Ramos (cell line): ENCODE measurements around the gene USP22.
"Not testable (repeated sequence)": the region's sequence is repeated elsewhere in the genome, so short reads cannot be mapped to it uniquely, and the experiment has no call there.

Experiments used
- in situ Hi-C: fragments of 300-500 bp; cut with MboI; formaldehyde crosslinking; loops from one replicate; pipeline ENCODE4 v1.14.3; 2022; ENCODE audit warnings: low sequenced_read_pairs; ENCODE audit not compliant: unreplicated experiment

Gene USP22

DNA sequence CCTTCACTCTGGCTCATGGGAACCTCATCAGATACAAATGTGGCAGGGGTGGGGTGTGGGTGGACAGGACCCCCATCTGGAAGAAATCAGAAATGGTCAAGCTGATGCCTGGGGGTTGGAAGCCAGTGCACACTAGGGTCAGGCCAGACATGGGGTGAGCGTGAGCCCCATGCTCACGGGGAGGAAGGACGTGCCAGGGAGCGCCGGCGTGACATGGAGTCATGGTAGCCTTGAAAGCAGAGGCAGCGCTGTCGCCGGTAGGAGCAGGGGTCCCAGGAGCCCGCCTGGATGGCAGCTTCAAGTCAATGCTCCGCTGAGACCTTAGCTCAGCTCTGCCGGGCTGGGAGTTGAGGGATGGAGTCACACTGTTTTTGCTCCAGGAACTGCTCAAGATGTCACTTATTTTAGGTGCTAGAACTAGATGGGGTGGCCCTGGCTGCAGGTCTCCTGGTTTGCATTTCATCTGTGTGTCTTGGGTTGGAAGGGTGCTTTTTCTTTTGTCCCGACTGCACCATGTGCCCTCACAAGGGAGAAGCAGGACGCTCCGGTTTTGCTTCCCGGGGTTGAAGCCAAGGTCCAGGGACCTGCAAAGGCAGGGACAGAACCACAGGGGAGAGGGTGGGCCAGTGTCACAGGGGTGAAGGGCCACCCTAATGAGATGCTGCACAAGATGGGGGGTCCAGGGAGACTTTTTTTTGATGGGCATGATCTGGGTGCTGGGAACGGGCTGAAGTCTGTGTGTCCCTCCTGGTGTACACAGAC is 51.4 kb downstream of the USP22 start:
- in situ Hi-C loops: no loop called here

DNA sequence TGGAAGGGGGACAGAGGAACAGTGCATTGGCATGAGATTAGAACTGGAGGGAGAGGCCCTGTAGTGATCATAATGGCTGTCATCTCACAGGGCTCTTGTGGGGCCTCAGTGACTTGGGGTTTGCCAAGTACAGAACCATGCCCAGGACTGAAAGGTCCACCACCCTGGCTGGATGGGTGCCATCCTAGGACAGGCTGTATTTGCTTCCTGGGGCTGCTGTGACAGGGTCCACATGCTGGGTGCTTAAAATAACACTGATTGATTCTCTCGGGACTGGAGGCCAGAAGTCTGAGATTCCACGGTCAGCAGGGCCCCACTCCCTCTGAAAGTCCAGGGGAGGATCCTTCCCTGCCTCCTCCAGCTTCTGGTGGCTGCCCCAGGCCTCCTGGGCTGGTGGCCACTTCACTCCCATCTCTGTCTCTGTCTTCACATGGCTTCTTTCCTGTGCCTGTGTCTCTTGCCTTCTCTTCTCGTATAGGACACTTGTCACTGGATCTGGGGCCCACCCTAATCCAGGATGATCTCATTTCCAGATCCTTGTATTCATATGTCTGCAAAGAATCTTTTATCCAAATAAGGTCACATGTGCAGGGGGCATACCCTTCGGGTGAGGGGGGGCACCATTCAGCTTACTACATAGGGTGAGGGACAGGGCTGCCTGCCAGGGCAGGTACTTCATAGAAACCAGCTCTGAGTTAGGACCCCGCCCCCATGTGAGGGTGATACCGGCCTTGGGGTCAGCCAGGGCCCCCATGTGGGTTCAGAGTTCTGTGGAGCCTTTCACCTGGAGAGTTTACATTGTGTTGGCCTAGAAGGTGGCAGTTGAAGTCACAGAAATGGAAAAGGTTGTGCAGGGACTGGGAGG is 52.6 kb downstream of the USP22 start:
- in situ Hi-C loops: no loop called here

DNA sequence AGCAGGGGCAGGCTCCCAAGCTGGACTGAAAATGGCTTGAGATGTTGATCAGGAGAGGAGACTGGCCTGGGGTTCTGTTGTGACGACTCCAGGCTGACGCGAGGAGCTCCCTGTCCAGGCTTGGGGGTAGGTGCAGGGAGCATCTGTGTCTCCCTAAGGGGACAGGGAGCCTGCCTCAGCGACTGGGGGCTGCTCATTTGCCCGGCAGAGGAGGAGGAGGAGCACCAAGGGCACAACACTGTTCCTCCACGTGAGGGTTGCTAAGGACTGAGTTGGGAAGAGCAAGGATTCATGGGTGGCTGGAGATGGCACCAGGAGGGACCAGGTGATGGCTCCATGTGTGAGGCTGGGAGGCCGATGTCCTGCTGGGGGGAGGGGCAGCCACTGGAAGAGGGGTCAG is 53.3 kb downstream of the USP22 start:
- in situ Hi-C loops: no loop called here

DNA sequence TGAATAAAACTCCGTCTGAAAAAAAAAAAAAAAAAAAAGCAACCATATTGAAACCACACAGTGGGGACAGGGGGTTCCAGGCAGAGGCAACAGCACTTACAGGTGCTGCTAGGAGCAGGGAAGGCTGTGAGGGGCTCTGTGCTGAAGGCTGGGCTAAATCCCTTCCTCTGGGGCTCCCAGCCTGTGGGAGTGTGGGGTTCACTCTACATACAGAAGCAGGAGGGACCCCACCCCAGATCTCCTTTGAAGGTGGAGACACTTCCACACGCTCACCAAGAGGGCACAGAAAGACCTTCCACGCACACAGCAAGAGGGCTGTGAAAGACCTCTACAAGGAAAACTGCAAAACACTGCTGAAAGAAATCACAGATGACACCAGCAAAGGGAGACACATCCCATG is 53.9 kb downstream of the USP22 start:
- in situ Hi-C loops: no loop called here

DNA sequence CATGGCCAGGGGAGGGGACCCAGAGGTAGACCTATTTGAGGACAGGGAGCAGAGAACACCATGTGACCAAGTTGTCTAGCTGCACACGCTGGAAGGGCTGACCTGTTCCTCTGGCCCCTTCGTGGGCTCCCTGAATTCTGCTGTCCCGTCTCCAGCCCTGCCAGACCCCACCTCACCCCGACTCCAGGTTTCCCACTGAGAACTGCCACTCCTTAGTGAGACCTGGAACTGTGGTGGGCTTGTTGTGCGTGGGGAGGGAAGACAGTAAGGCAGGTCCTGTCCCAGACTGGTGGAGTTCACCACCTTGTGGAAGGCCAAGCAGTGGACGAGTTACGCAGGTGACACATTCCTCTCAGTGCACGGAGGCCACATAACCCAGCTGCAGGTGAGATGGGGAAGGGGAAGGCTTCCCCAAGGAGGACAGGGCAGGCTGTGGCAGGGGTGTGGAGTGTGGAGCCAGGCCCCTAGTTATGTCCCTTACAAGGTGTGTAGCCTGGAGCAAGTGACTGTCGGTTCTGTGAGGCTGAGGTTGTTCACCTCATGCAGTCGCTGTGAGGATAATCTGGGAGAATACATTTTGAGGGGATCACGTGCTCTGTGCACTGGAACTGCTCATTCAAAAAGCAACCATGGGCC is 54.7 kb downstream of the USP22 start:
- in situ Hi-C loops: no loop called here

DNA sequence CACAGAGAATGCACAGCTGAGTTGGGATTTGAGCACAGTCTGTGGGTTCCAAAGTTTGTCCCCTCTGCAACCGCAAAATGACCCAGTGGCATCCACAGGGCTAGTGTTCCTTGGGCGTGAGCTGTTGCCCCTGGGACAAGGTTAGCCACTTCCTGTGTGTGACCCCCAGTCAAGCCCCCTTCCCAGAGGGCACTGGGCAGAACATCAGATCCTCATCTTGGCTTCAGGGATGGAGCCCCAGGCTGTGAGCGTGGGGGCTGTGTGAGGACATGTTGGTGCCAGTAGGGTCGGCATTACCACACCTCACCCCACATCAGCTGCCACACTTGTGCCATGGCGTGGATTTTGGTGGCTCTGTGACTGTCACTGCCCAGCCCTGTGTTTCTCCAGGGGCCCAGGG is 55.3 kb downstream of the USP22 start:
- in situ Hi-C loops: no loop called here

DNA sequence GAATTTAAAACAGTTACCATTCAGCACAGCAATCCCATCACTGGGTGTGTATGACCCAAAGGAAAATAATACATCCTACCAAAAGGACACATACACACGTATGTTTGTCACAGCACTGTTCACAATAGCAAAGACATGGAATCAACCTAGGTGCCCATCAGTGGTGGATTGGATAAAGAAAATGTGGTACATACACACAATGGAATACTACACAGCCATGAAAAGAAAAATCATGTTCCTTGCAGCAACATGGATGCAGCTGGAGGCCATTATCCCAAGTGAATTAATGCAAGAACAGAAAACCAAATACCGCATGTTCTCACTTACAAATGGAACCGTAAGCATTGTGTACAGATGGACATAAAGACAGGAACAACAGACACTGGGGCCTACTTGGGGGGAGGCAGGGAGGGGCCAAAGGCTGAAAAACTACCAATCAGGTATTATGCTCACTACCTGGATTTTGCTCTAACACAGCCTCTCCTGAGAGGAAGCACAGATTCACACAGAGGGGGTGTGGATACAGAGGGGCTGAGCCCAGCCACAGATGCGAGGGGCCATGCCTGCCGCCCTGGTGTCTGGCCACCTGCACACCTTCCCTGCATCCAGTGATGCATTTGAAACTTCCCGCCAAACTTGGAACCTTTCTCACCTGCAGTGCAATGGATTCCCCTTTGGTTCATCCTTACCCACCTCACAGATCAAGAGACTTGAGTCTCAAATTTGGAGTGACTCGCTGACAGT is 55.9 kb downstream of the USP22 start:
- in situ Hi-C loops: no loop called here

DNA sequence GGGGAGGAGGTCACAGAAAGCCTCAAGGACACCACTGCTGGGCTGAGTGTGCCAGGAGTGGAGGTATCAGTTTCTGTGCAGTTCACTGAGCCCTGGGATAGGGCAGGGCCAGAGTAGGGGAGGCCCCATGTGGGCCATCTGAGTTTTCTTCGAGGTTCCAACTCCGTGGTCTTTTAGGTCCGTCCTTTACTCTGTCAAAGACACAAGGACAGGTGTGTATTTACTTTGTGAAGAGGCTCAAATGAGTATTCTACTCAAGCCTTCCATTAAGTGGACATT is 59.5 kb downstream of the USP22 start:
- in situ Hi-C loops: no loop called here

DNA sequence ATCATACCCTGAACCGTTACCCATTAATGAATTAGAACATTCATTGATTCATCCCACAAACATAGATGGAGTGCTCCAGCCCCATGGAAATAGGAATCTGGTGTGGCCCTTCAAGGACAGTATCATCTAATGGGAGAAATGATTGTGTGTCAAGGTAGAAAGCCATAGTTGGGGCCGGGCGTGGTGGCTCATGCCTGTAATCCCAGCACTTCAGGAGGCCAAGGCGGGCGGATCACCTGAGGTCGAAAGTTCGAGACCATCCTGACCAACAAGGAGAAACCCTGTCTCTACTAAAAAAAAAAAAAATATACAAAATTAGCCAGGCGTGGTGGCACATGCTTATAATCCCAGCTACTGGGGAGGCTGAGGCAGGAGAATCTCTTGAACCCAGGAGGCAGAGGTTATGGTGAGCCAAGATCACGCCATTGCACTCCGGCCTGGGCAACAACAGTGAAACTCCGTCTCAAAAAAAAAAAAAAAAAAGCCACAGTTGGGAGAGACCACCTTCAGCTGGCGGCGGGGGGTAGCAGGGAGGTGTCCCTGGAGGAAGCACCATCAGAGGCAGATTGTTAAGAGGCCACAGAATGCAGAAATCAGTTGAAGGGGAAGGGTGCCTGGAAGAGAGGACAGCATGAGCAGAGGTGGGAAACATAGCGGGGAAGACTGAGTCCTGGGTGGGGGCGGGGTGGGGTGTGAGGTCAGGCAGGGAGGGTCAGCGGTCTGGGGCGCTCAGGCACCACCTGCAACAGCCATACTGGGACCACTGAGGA is 60.0 kb downstream of the USP22 start:
- in situ Hi-C loops: no loop called here

DNA sequence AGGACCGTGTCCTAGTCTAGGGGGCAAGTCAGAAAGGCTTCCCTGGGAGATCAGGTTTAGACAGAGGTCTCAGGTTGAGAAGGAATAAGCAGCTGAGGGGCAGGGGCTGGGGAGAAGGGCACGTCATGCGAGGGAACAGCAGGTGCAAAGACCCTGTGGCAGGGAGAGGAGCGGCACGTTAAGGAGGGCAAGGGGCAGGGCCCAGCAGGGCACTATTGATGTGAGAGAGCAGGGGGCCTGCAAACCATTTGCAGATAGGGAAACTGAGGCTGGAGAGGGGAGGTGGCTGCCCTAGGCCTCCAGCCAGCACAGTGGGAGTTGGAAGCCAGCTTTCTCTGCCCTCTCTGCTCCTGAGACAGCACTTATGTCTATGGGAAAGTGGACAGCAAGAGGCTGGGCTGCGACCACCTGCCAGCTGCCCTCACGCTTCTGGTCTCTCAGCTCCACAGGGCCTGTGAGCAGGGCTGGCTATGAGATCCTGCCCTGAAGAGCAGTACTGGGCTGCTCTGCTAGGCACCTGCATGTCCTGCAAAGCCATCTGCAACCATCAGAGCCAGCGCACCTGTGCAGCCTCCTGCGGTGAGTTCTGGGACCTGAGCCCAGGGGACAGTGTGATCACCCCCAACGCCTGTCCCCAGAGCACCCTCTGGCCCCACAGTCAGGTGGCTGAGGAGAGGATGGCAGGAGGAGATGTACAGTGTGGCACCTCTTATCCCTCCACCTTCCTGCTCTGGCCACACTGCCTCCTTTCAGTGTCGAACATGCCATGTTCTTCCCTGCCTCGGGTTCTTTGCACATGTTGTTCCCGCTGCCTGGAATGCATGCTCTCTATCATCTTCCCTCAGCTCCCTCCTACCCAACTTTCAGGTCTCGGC is 61.5 kb downstream of the USP22 start:
- in situ Hi-C loops: no loop called here

DNA sequence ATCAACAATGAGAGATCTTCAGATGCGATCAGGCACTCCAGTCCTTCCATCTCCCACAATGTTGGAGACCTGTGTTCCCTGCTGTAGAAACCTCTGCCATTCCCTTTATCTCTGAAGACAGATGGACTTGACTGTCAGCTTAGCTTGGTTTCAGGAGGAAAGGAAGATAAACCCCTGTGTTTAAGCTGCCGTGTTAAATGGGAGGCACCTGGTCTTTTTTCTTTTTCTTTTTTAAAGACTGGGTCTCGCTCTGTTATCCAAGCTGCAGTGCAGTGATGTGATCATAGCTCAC is 63.1 kb downstream of the USP22 start:
- in situ Hi-C loops: no loop called here

DNA sequence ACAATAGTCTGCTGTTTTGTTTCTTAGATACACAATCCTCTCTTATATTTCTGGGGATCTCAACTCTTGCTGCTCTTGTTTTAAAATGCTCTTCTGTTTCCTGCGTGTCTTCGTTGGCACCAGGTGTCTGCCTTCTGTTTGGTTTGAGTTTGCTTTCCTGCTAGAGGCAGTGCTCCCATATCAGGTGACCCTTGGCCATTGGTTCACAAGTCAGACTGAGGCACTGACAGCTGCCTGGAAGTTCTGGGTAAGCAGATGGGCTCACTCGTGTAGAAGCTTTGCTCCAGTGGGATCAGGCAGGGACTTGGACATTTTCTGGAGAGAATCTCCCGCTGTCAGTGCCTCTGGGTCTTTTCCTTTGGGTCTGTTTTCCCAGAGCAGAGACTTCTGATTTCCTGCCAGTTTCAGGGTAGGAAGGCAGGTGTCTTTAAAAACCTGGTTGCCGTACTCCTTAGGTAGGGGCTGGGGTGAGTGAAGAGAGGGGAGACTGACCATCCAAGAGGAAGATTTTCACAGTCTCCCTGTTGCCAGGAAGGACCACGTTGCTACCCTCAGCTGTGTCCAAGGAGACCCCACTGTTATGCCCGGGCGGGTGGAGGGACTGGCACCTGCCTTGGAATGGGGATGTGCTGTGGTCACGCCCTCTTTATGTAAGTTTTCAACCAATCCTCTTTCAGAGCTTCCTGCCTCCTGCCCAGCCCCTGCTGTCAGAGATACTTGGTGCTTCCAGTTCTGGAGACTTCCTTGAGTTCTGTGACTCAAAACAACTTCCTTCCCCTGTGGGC is 63.6 kb downstream of the USP22 start:
- in situ Hi-C loops: not testable (repeated sequence)

DNA sequence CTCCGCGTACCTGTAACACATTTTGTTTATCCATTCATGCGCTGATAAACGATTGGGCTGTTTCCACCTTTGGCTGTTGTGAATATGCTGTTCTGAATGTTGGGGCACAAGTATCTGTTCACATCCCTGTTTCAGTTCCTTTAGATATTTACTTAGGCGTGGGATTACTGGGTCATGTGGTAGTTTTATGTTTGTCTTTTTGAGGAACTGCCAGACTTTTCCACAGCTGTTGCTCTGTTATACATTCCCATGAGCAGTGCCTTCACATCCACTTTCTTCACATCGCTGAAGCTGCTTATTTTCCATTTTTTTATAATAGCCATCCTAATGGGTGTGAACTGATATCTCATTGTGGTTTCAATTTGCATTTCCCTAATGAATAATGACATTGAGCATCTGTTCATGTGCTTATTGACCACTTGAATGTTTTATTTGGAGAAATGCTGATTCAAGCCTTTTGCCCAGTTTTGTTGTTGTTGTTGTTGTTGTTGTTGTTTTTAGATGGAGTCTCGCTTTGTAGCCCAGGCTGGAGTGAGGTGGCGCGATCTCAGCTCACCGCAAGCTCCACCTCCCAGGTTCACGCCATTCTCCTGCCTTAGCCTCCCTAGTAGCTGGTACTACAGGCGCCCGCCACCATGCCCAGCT is 65.1 kb downstream of the USP22 start:
- in situ Hi-C loops: not testable (repeated sequence)

DNA sequence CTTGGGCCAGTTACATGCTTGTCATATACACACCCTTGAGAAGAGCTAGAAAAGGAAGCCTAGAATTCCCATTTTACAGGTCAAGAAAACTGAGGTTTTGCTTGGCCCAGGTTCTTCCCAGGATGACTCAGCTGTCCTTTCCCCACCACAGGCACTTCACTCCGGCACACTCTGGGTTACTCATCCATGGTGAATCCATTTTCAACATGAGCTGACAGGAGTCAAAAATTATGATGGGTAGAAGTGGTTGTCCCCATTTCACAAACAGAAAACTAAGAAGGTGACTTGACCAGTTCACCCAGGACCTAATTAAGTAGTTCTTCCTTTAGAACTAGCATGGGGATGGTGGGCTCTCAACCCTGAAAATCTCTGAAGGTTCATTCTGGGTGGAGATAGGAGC is 67.2 kb downstream of the USP22 start:
- in situ Hi-C loops: no loop called here

DNA sequence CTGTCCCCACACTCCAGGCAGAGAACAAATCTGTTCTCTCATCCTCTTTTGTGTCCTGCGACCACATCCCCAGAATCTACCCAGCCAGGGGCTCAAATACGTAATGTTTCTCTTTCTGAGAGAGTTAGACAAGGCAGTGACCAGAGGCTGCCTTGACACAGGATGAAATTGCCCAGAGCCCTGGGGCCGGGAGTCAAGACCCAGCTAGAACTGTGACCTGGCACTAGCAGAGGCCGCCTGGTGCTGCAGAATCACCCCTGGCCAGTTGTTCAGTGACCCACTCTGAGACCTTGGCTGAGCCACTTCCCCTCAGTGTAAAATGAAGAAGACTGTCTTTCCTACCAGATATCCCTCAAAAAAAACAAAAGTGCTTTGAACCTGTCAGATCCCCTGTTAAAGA is 72.5 kb downstream of the USP22 start:
- in situ Hi-C loops: no loop called here

DNA sequence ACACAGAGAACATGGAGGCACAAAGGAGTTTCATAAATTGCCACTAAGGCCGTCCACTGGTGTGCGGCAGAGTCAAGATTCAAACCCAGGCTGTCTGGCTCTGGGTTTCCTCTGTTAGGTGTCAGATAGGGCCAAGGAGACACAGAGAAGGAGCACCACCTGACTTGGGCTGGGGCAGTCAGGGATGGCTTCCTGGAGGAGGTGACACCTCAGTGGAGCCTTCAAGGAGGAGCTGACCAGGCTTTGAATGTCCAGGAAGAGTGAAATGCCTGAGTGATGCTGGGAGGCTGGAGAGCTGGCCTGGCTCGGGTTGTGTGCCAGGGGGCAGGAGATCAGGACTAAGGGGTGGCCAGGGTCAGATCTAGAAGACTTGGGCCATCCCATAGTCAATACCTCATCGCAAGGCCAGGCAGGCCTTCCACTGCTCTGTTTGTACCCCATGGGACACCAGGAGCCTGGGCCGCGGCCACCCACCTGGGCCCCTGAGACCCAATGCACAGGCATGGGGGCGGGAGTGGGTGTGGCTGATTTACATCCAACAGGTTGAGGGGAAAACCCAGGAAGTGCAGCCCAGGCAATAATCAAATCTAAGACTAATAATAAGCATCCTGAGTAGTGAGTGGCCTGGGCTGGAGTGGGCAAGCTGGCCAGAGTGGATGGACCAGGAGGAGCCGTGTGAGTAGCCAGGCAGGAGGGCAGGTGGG is 73.7 kb downstream of the USP22 start:
- in situ Hi-C loops: no loop called here

DNA sequence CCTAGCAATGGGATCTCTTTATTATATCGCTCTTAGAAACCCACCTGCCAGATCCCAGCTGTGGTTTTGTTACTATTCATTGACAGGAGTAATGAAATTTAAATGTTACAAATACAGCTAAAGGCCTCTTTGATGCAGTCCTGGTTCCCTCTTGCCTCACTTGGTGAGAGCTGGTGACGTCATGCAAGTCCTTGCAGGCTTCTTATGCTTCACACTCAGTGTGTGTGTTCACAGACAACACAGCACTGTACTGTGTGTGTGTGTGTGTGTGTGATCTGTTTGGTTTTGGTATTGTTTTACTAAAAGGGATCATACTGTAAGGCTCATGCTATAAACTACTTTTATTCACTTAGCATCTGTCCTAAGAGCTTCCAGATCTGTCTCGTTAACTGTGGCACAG is 75.0 kb downstream of the USP22 start:
- in situ Hi-C loops: no loop called here
